C4-2B (cell line): ENCODE measurements around the gene ARHGAP26.

Source experiments
- CTCF ChIP-seq: fragments of 450-650 bp; conservative IDR thresholded peaks from 2 replicates; pipeline ENCODE4 v1.5.1; 2017; ENCODE audit warnings: mild to moderate bottlenecking
- ZFX ChIP-seq: fragments of 450-650 bp; IDR thresholded peaks from 2 replicates; pipeline ENCODE4 v1.6.1; 2017

GRCh38 chr5:142720641-142721271 lies 49.4 kb upstream of the ARHGAP26 start:
- TF ChIP-seq CTCF: peak; percentile 25; the same call in 1 of the 2 replicates
- TF ChIP-seq ZFX: no peak
